ENCODE data around the gene SLX9.

Gene SLX9

GRCh38 chr21:44898011-44898488 is 41.8 kb upstream of the SLX9 start:
- no peak for DNase-seq (ENCODE audit: low read depth)
- H3K4me3 ChIP-seq (ENCODE audit: low read depth, low read length), result no peak overlapping the region
- no peak for TF ChIP-seq CTCF (IDR thresholded peaks at IDR 0.05; ENCODE audit: low read depth, low read length, missing control alignments)

- no peak for TF ChIP-seq CTCF (IDR thresholded peaks at IDR 0.05; ENCODE audit: low read depth, low read length, missing control alignments)
- H3K4me3 ChIP-seq (ENCODE audit: low read depth, low read length), result no peak overlapping the region
- no peak for DNase-seq (ENCODE audit: low read depth)
These were observed 40.7 kb upstream of the SLX9 start for GRCh38 chr21:44898851-44899767.

GRCh38 chr21:44899768-44900558 is 39.9 kb upstream of the SLX9 start:
- H3K4me3 ChIP-seq (ENCODE audit: low read depth, low read length), result no peak overlapping the region
- no peak for DNase-seq (ENCODE audit: low read depth)
- TF ChIP-seq CTCF (IDR thresholded peaks at IDR 0.05; ENCODE audit: low read depth, low read length, missing control alignments), result no peak

GRCh38 chr21:44900559-44901251 is 39.1 kb upstream of the SLX9 start:
- no peak for DNase-seq (ENCODE audit: low read depth)
- H3K4me3 ChIP-seq (ENCODE audit: low read depth, low read length), result no peak overlapping the region
- no peak for TF ChIP-seq CTCF (IDR thresholded peaks at IDR 0.05; ENCODE audit: low read depth, low read length, missing control alignments)

GRCh38 chr21:44901391-44902074 is 38.3 kb upstream of the SLX9 start:
- no peak for TF ChIP-seq CTCF (IDR thresholded peaks at IDR 0.05; ENCODE audit: low read depth, low read length, missing control alignments)
- no peak overlapping the region for H3K4me3 ChIP-seq (ENCODE audit: low read depth, low read length)
- DNase-seq (ENCODE audit: low read depth), result no peak

Data from GM12864 (cell line).